DMS 273 (cell line): Measurements from ENCODE around the gene KARS1.

Experiments
- DNase-seq: peaks from one replicate; lab custom pipeline; 2025; ENCODE audit not compliant: unreplicated experiment; lab: John Stamatoyannopoulos, UW

KARS1 gene

DNA sequence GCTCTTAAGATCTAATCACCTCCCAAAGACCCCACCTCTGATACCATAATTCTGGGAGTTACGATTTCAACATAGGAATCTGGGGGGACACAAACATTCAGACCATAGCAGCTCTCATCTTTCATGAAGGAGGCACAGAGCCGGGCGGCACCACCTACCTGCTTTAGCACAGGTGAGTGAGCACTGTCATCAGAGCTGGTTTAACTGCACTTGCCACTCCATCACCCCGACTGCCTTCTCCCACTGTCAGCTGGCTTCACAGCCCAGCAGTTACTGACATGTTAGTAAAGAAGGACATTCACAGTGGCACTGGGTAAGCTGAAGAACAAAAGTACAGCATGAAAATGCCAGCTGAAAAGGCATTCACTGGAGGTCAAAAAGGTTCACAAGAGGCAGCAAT is 58.7 kb downstream of the KARS1 start:
- no peak for DNase-seq

DNA sequence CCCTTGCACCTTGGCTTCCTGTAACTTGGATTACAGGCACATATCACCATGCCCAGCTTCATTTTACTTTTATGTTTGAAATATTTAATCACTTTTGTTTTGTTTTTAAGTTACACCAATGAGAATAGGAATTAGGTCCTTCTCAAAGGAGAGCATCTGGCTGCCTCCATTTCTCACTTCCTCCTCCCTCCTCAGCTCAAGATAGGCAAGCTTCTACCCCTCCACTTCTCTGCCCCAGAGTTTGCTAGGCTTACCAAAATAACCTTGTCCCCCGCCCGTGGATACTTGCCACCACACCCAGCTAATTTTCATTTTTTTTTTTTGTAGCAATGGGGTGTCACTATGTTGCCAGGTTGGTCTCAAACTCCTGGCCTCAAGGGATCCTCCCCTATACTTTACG is 63.4 kb downstream of the KARS1 start:
- DNase-seq = no peak

DNA sequence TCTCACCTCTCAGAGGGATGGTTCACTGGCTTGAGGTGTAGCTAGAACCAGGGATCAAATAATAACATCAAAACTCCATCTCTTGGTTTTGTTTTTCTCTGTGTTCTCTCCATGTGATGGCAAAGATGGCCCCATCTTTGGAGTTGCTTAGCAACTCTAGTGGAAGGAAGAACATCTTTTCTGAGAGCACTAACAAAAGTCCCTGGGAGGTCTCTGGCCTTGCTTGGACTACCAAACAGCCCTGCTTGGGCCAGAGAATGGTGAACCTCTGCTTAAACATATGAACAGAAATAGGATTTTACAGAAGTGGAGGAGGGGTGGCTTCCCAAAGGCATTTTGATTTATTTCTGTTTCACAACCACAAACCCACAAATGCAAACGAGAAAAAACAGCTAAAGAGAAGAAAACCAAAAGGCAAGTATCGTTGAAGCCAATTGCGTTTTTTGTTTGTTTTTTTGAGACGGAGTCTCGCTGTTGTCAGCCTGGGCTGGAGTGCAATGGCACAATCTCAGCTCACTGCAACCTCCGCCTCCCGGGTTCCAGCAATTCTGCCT is 68.1 kb downstream of the KARS1 start:
- DNase-seq = no peak

DNA sequence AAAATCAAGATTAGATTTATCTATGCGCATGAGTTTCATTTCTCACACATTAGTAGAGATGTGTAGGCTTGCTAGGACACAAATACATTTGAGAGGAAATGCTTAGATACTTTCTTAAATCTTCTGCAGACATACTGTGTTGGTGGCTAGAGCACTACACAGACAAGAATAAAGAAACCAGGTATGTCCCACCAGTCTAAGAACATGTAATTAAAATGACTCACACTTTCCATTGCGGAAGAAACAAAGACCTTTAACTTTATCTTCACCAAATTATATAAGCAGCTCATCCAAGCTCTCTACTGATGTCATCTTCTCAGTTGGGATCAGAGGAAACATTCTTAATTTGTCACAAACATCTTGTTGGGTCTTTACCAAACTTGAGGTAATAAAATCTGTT is 68.7 kb downstream of the KARS1 start:
- no peak for DNase-seq

DNA sequence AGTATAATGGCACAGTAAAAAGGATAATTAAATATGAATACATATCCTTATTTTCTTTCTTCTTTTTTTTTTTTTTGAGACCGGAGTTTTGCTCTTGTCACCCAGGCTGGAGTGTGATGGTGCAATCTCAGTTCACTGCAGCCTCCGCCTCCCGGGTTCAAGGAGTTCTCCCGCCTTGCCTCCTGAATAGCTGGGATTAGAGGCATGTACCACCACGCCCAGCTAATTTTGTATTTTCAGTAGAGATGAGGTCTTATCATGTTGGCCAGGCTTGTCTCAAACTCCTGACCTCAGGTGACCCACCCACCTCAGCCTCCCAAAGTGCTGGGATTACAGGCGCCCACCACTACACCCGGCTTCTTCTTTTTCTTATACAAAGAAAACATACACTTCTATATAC is 69.3 kb downstream of the KARS1 start:
- no peak for DNase-seq
